SK-N-SH (cell line): Measurements from ENCODE around the gene LRP1. TPM values are rescaled to one million over a fixed set of nuclear protein-coding genes. Genes with fewer than 3 reads are reported as not detected.

ENCODE experiments used
- CTCF ChIA-PET: fragments of 300-600, 350-600 bp; formaldehyde crosslinking; extraction: SDS; loops from one replicate; lab custom pipeline; 2021; lab: Yijun Ruan, JAX
- POLR2A ChIA-PET: fragments of 350-600 bp; sonication (Branson Sonifier 250); formaldehyde crosslinking; extraction: SDS; loops from one replicate; lab custom pipeline; 2020; ENCODE audit warnings: antibody characterized with exemption, inconsistent platforms; lab: Yijun Ruan, JAX
- DNase-seq: peaks from one replicate; pipeline ENCODE4 v3.0.0; 2012
- H2AFZ ChIP-seq: fragments of 200-600 bp; sonication (generic); 2 replicates; pipeline ENCODE4 v1.8.1; 2016; ENCODE audit warnings: antibody characterized with exemption, mild to moderate bottlenecking, low read depth
- H3F3A ChIP-seq: fragments of 200-600 bp; sonication (generic); replicated peaks from 2 replicates; pipeline ENCODE3; 2016; ENCODE audit warnings: antibody characterized with exemption, mild to moderate bottlenecking; ENCODE audit not compliant: insufficient read depth
- H3K27ac ChIP-seq, 2 experiments: fragments of 200-500 bp in 1 of 2; fragments of 200-600 bp in 1 of 2; sonication (Bioruptor generic) in 1 of 2; sonication (generic), shearing (Covaris generic) in 1 of 2; 2 replicates each; pipeline versions ENCODE4 v1.5.1 to v1.6.1; 2014 to 2016; ENCODE audit warnings: low read depth in 2 of 2, inconsistent platforms in 1 of 2, low read length in 1 of 2, mild to moderate bottlenecking in 1 of 2, mixed read lengths in 1 of 2
- H3K27me3 ChIP-seq: fragments of 200-600 bp; sonication (generic), shearing (Covaris generic); 2 replicates; pipeline ENCODE4 v1.6.1; 2016; ENCODE audit warnings: mixed run types; ENCODE audit not compliant: insufficient read depth
- H3K36me3 ChIP-seq, 2 experiments: fragments of 200-500 bp in 1 of 2; fragments of 200-600 bp in 1 of 2; sonication (Bioruptor generic) in 1 of 2; sonication (generic) in 1 of 2; replicated peaks in 1 of 2; 2 replicates each; pipeline versions ENCODE3 to v1.5.1; 2014 to 2016; ENCODE audit warnings: low read length in 1 of 2, mild to moderate bottlenecking in 1 of 2; ENCODE audit not compliant: insufficient read depth in 2 of 2, control insufficient read depth in 1 of 2
- H3K4me1 ChIP-seq, 2 experiments: fragments of 200-500 bp in 1 of 2; fragments of 200-600 bp in 1 of 2; sonication (Bioruptor generic) in 1 of 2; sonication (generic), shearing (Covaris generic) in 1 of 2; 2 replicates each; pipeline versions ENCODE4 v1.5.1 to v1.6.1; 2014 to 2016; ENCODE audit warnings: low read depth in 1 of 2, low read length in 1 of 2, mixed run types in 1 of 2; ENCODE audit not compliant: insufficient read depth in 2 of 2, control insufficient read depth in 1 of 2
- H3K4me2 ChIP-seq: fragments of 200-600 bp; sonication (generic), shearing (Covaris generic); 2 replicates; pipeline ENCODE4 v1.6.1; 2017; ENCODE audit warnings: mixed run types
- H3K4me3 ChIP-seq, 2 experiments: fragments of 200-500 bp in 1 of 2; fragments of 200-600 bp in 1 of 2; sonication (Bioruptor generic) in 1 of 2; sonication (generic), shearing (Covaris generic) in 1 of 2; 2 replicates each; pipeline versions ENCODE4 v1.5.1 to v1.8.1; 2014 to 2016; ENCODE audit warnings: low read depth in 2 of 2, inconsistent platforms in 1 of 2, low read length in 1 of 2, mild to moderate bottlenecking in 1 of 2, mixed read lengths in 1 of 2, moderate library complexity in 1 of 2
- H3K79me2 ChIP-seq: fragments of 200-600 bp; sonication (generic); 2 replicates; pipeline ENCODE4 v1.8.1; 2017; ENCODE audit warnings: mild to moderate bottlenecking; ENCODE audit not compliant: insufficient read depth
- H3K9ac ChIP-seq: fragments of 200-600 bp; sonication (generic); 2 replicates; pipeline ENCODE4 v1.6.1; 2017; ENCODE audit warnings: mixed run types
- H3K9me2 ChIP-seq: fragments of 200-600 bp; sonication (generic); 2 replicates; pipeline ENCODE4 v1.6.1; 2017; ENCODE audit warnings: mixed run types
- H3K9me3 ChIP-seq: fragments of 200-600 bp; sonication (generic); 2 replicates; pipeline ENCODE4 v1.6.1; 2017; ENCODE audit warnings: mixed run types, mild to moderate bottlenecking, moderate library complexity
- H4K20me1 ChIP-seq: fragments of 200-600 bp; sonication (generic); 2 replicates; pipeline ENCODE4 v1.6.1; 2017; ENCODE audit warnings: mild to moderate bottlenecking, mixed run types; ENCODE audit not compliant: insufficient read depth
- CHD2 ChIP-seq: fragments of 150-350 bp; IDR thresholded peaks from 2 replicates; pipeline ENCODE4 v1.6.1; 2018; ENCODE audit warnings: low read length; ENCODE audit not compliant: partially characterized antibody
- CTCF ChIP-seq: fragments of 200-600 bp; sonication (generic); IDR thresholded peaks from 2 replicates; pipeline ENCODE4 v1.6.1; 2017; ENCODE audit warnings: antibody characterized with exemption, mild to moderate bottlenecking, moderate library complexity
- FOSL2 ChIP-seq: IDR thresholded peaks from 2 replicates; pipeline ENCODE4 v1.4.0; 2012; ENCODE audit warnings: low read depth, mild to moderate bottlenecking, moderate library complexity, borderline replicate concordance
- FOXM1 ChIP-seq: IDR thresholded peaks from 2 replicates; pipeline ENCODE4 v1.4.0; 2012; ENCODE audit warnings: low read depth, mild to moderate bottlenecking
- GABPA ChIP-seq: IDR thresholded peaks from 2 replicates; pipeline ENCODE4 v1.4.0; 2012; ENCODE audit warnings: low read depth, mild to moderate bottlenecking
- GATA2 ChIP-seq: sonication (generic); formaldehyde crosslinking; IDR thresholded peaks from 2 replicates; pipeline ENCODE4 v1.5.0; 2020; ENCODE audit warnings: mild to moderate bottlenecking, missing genetic modification reagents
- IRF3 ChIP-seq: fragments of 150-350 bp; IDR thresholded peaks from 2 replicates; pipeline ENCODE4 v1.6.1; 2016; ENCODE audit warnings: mild to moderate bottlenecking, low read depth, low read length
- MAX ChIP-seq: IDR thresholded peaks from 2 replicates; pipeline ENCODE4 v1.4.0; 2012; ENCODE audit warnings: low read depth
- MEF2A ChIP-seq: IDR thresholded peaks from 2 replicates; pipeline ENCODE4 v1.4.0; 2012; ENCODE audit warnings: low read depth, borderline replicate concordance
- NFIC ChIP-seq: IDR thresholded peaks from 2 replicates; pipeline ENCODE4 v1.4.0; 2012; ENCODE audit warnings: borderline replicate concordance
- NRF1 ChIP-seq: IDR thresholded peaks from 2 replicates; pipeline ENCODE4 v1.6.1; 2012; ENCODE audit warnings: low read depth, mild to moderate bottlenecking, low read length
- RAD21 ChIP-seq: IDR thresholded peaks from 2 replicates; pipeline ENCODE4 v1.6.1; 2012; ENCODE audit warnings: mild to moderate bottlenecking, low read length
- REST ChIP-seq: IDR thresholded peaks from 2 replicates; pipeline ENCODE4 v1.6.1; 2012; ENCODE audit warnings: mild to moderate bottlenecking, low read depth, low read length, moderate library complexity
- SIN3A ChIP-seq: IDR thresholded peaks from 2 replicates; pipeline ENCODE4 v1.6.1; 2012; ENCODE audit warnings: low read depth, mild to moderate bottlenecking, low read length, moderate library complexity, borderline replicate concordance
- SMC3 ChIP-seq: IDR thresholded peaks from 2 replicates; pipeline ENCODE4 v1.6.1; 2012; ENCODE audit warnings: low read depth, low read length, improper control_type of control experiment
- TAF1 ChIP-seq: IDR thresholded peaks from 2 replicates; pipeline ENCODE4 v1.6.1; 2012; ENCODE audit warnings: low read depth, mild to moderate bottlenecking, low read length, moderate library complexity, borderline replicate concordance
- TEAD4 ChIP-seq: IDR thresholded peaks from 2 replicates; pipeline ENCODE4 v1.4.0; 2012; ENCODE audit warnings: mild to moderate bottlenecking, borderline replicate concordance; ENCODE audit not compliant: insufficient read depth
- YY1 ChIP-seq: IDR thresholded peaks from 2 replicates; pipeline ENCODE4 v1.4.0; 2012; ENCODE audit warnings: low read depth, mild to moderate bottlenecking
- ZBTB33 ChIP-seq: IDR thresholded peaks from 2 replicates; pipeline ENCODE4 v1.4.0; 2012; ENCODE audit warnings: low read depth, borderline replicate concordance
- WGBS: methylation state at CpG from one replicate; pipeline ENCODE4 v1.1.6; 2017; ENCODE audit warnings: low lambda C conversion rate; 5-methylcytosine and 5-hydroxymethylcytosine counted together
- polyA plus RNA-seq, 3 experiments: library from polyadenylated mRNA; depleted of rRNA; stranded (reverse); fragments of >200 nt; gene quantifications; 2 replicates each; pipeline ENCODE4 v1.2.3, GENCODE V29; 2012

The LRP1 gene
- polyA plus RNA-seq, 1 of the 3 experiments (the other 2 are of a cell fraction) = 55.0 TPM

GRCh38 chr12:57150400-57151000 is 22.2 kb downstream of the LRP1 start:
- Histone ChIP-seq H2AFZ (no peak overlapping the region), H3K9me3 (no peaks in the 10 kb centered on the region), H3F3A (peaks cover 22% of the 10 kb centered on the region), H3K27ac (peak overlapping the region; percentile 84 to 97; a peak in 3 of 4 replicates), H3K9ac (no peak overlapping the region), H3K9me2 (no peaks in the 10 kb centered on the region), H3K79me2 (no peaks in the 10 kb centered on the region), H3K4me2 (no peak overlapping the region), H4K20me1 (peaks cover 5% of the 10 kb centered on the region; the same call in 1 of the 2 replicates), H3K27me3 (no peaks in the 10 kb centered on the region), H3K36me3 (peaks cover 10 to 39% of the 10 kb centered on the region in 2 experiments), H3K4me1 (peaks cover 35 to 69% of the 10 kb centered on the region in 2 experiments), H3K4me3 (no peak overlapping the region)
- WGBS = 88% methylated on average over 6 of the region's 6 CpGs
- POLR2A ChIA-PET = no interaction called here
- CTCF ChIA-PET = interaction anchor here (1.2 to 33.3 kb wide), 5 partner anchors 18 to 88 kb away, joined by 3 to 616 read pairs (median 7); partner anchors contain the start of gene LRP1
- TF ChIP-seq YY1 (no peak), FOSL2 (no peak), RAD21 (no peak), NFIC (no peak), CTCF (no peak), MEF2A (no peak), FOXM1 (no peak), SMC3 (no peak), ZBTB33 (no peak), GATA2 (CRISPR knock-in tag) (no peak), IRF3 (no peak), TEAD4 (no peak), CHD2 (no peak), TAF1 (no peak), SIN3A (no peak), REST (no peak), NRF1 (no peak), MAX (no peak), GABPA (no peak)
- DNase-seq = no peak
